ENCODE results near the gene GRID1. TPM values are rescaled to one million over a fixed set of nuclear protein-coding genes. Genes with fewer than 3 reads are reported as not detected.

Gene GRID1
- total and polyA plus RNA-seq, 10 of the 15 experiments (the other 5 are each of a cell fraction or from before 2014, with no cell fraction given), result 0.04 to 0.62 (median 0.08) TPM; not detected in 5

DNA sequence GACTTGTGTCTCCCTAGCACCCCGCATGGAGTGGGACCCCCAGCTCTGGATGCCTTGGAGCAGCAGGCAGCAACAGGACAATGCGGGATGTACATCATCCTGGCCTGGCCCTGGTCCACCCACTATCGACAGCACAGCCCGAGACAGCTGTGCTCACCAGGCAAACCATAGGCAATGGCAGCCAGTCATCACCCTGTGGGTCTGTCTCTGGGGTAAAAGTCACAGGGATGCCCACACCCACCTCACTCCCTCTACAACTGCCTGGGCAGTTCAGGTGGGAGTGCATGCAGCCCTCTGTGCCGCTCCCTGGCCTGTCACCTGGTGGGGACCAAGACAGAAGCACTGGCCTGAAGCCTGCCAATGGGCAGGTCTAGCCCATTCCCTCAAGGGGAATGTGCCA, 147.8 kb downstream of the GRID1 start (continued):
- TF ChIP-seq, protein P1, sequence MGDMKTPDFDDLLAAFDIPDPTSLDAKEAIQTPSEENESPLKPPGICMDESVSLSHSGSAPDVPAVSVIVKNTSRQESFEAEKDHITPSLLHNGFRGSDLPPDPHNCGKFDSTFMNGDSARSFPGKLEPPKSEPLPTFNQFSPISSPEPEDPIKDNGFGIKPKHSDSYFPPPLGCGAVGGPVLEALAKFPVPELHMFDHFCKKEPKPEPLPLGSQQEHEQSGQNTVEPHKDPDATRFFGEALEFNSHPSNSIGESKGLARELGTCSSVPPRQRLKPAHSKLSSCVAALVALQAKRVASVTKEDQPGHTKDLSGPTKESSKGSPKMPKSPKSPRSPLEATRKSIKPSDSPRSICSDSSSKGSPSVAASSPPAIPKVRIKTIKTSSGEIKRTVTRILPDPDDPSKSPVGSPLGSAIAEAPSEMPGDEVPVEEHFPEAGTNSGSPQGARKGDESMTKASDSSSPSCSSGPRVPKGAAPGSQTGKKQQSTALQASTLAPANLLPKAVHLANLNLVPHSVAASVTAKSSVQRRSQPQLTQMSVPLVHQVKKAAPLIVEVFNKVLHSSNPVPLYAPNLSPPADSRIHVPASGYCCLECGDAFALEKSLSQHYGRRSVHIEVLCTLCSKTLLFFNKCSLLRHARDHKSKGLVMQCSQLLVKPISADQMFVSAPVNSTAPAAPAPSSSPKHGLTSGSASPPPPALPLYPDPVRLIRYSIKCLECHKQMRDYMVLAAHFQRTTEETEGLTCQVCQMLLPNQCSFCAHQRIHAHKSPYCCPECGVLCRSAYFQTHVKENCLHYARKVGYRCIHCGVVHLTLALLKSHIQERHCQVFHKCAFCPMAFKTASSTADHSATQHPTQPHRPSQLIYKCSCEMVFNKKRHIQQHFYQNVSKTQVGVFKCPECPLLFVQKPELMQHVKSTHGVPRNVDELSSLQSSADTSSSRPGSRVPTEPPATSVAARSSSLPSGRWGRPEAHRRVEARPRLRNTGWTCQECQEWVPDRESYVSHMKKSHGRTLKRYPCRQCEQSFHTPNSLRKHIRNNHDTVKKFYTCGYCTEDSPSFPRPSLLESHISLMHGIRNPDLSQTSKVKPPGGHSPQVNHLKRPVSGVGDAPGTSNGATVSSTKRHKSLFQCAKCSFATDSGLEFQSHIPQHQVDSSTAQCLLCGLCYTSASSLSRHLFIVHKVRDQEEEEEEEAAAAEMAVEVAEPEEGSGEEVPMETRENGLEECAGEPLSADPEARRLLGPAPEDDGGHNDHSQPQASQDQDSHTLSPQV (IDR thresholded peaks at IDR 0.05), result no peak
- no peak for TF ChIP-seq ZNF384 (IDR thresholded peaks at IDR 0.05; ENCODE audit: borderline replicate concordance, low read depth, low read length)
- TF ChIP-seq, protein P2, sequence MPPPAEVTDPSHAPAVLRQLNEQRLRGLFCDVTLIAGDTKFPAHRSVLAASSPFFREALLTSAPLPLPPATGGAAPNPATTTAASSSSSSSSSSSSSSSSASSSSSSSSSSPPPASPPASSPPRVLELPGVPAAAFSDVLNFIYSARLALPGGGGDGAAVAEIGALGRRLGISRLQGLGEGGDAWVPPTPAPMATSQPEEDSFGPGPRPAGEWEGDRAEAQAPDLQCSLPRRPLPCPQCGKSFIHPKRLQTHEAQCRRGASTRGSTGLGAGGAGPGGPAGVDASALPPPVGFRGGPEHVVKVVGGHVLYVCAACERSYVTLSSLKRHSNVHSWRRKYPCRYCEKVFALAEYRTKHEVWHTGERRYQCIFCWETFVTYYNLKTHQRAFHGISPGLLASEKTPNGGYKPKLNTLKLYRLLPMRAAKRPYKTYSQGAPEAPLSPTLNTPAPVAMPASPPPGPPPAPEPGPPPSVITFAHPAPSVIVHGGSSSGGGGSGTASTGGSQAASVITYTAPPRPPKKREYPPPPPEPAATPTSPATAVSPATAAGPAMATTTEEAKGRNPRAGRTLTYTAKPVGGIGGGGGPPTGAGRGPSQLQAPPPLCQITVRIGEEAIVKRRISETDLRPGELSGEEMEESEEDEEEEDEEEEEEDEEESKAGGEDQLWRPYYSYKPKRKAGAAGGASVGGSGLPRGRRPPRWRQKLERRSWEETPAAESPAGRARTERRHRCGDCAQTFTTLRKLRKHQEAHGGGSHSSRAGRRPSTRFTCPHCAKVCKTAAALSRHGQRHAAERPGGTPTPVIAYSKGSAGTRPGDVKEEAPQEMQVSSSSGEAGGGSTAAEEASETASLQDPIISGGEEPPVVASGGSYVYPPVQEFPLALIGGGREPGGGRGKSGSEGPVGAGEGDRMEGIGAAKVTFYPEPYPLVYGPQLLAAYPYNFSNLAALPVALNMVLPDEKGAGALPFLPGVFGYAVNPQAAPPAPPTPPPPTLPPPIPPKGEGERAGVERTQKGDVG (CRISPR knock-in tag; IDR thresholded peaks at IDR 0.05), result no peak
- TF ChIP-seq, protein P3, sequence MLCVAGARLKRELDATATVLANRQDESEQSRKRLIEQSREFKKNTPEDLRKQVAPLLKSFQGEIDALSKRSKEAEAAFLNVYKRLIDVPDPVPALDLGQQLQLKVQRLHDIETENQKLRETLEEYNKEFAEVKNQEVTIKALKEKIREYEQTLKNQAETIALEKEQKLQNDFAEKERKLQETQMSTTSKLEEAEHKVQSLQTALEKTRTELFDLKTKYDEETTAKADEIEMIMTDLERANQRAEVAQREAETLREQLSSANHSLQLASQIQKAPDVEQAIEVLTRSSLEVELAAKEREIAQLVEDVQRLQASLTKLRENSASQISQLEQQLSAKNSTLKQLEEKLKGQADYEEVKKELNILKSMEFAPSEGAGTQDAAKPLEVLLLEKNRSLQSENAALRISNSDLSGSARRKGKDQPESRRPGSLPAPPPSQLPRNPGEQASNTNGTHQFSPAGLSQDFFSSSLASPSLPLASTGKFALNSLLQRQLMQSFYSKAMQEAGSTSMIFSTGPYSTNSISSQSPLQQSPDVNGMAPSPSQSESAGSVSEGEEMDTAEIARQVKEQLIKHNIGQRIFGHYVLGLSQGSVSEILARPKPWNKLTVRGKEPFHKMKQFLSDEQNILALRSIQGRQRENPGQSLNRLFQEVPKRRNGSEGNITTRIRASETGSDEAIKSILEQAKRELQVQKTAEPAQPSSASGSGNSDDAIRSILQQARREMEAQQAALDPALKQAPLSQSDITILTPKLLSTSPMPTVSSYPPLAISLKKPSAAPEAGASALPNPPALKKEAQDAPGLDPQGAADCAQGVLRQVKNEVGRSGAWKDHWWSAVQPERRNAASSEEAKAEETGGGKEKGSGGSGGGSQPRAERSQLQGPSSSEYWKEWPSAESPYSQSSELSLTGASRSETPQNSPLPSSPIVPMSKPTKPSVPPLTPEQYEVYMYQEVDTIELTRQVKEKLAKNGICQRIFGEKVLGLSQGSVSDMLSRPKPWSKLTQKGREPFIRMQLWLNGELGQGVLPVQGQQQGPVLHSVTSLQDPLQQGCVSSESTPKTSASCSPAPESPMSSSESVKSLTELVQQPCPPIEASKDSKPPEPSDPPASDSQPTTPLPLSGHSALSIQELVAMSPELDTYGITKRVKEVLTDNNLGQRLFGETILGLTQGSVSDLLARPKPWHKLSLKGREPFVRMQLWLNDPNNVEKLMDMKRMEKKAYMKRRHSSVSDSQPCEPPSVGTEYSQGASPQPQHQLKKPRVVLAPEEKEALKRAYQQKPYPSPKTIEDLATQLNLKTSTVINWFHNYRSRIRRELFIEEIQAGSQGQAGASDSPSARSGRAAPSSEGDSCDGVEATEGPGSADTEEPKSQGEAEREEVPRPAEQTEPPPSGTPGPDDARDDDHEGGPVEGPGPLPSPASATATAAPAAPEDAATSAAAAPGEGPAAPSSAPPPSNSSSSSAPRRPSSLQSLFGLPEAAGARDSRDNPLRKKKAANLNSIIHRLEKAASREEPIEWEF (IDR thresholded peaks at IDR 0.05; ENCODE audit: insufficient replicate concordance, low read depth, low read length), result no peak
- no peak for TF ChIP-seq RUNX3 (IDR thresholded peaks at IDR 0.05; ENCODE audit: low read length)
- no peak for TF ChIP-seq ZNF24 (IDR thresholded peaks at IDR 0.05)
- TF ChIP-seq EED (IDR thresholded peaks at IDR 0.05; ENCODE audit: low read depth), result no peak
- TF ChIP-seq STAT1 (conservative IDR thresholded peaks at IDR 0.05), result no peak
- TF ChIP-seq, protein P4, sequence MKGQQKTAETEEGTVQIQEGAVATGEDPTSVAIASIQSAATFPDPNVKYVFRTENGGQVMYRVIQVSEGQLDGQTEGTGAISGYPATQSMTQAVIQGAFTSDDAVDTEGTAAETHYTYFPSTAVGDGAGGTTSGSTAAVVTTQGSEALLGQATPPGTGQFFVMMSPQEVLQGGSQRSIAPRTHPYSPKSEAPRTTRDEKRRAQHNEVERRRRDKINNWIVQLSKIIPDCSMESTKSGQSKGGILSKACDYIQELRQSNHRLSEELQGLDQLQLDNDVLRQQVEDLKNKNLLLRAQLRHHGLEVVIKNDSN (IDR thresholded peaks at IDR 0.05; ENCODE audit: borderline replicate concordance, extremely low read length, insufficient read depth, low read depth, low read length), result no peak
- TF ChIP-seq NFYB (IDR thresholded peaks at IDR 0.05; ENCODE audit: insufficient read depth, low read depth, low read length), result no peak
- no peak for TF ChIP-seq CBFB (IDR thresholded peaks at IDR 0.05; ENCODE audit: low read depth)
- TF ChIP-seq JUND (IDR thresholded peaks at IDR 0.05; ENCODE audit: low read depth, low read length), result no peak
